ENCODE data around the gene CALML4.

GRCh38 chr15:68213991-68214837 is 9.1 kb upstream of the CALML4 start:
- no peak for TF ChIP-seq POLR2A (IDR thresholded peaks at IDR 0.05)
- TF ChIP-seq CTCF (IDR thresholded peaks at IDR 0.05) = no peak
